H1 (cell line): Measurements from ENCODE around the gene ZNF333. TPM values are rescaled to one million over a fixed set of nuclear protein-coding genes. Genes with fewer than 3 reads are reported as not detected.

Source experiments
- CEBPB ChIP-seq: IDR thresholded peaks from 2 replicates; pipeline ENCODE4 v1.6.1; 2012; ENCODE audit warnings: low read depth, low read length
- GTF2F1 ChIP-seq: IDR thresholded peaks from 2 replicates; pipeline ENCODE4 v1.6.1; 2012; ENCODE audit warnings: low read depth, low read length, improper control_type of control experiment, borderline replicate concordance
- SRF ChIP-seq: IDR thresholded peaks from 2 replicates; pipeline ENCODE4 v1.6.1; 2011; ENCODE audit warnings: mild to moderate bottlenecking, low read depth, low read length, moderate library complexity
- TAF1 ChIP-seq: IDR thresholded peaks from 2 replicates; pipeline ENCODE4 v1.6.1; 2011; ENCODE audit warnings: mild to moderate bottlenecking, low read depth, low read length
- polyA plus RNA-seq, 7 experiments: library from polyadenylated mRNA; depleted of rRNA in 3 of 7; stranded (reverse) in 5 of 7; unstranded in 2 of 7; fragments of >200 nt in 5 of 7; fragments of 200-250 nt in 2 of 7; gene quantifications; 1 replicate in 5 of 7; 2 replicates in 1 of 7; 4 replicates in 1 of 7; pipeline versions ENCODE4 v1.2.1 to v1.2.3, GENCODE V29; 2011 to 2013; ENCODE audit warnings: missing spikeins in 2 of 7, mixed read lengths in 2 of 7
- total RNA-seq: library from RNA; stranded (reverse); fragmentation: NEBNext Ultra II Directional; extraction: Animal tissue kit (Norgen Biotek cat#: 25700); gene quantifications from 2 replicates; pipeline ENCODE4 v1.2.1, GENCODE V29; 2021

Gene ZNF333
- total and polyA plus RNA-seq, 2 of the 8 experiments (the other 6 are each of a cell fraction or from before 2014, with no cell fraction given), result 7.3 to 8.4 TPM

DNA sequence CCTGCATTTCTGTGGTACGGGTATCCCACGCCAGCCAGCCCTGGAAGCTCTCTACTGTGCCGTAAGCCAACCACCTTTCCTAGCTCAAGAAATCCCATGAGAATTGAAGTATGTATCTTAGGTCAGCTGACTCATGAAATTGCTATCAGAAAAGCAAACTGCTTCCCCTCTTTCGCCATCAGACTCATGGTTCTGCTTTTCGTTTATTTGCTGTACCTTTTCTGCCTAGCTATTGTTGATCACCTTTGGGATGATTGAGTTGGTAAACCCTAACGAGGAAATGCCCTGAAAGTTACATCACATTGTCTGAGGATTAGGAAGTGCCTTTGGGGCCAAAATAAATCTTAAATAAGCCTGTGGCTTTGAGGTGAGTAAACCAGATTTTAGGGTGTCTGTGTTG lies 15.1 kb upstream of the ZNF333 start, which contains the start of gene ADGRE3 (continued):
- no peak for TF ChIP-seq SRF
- no peak for TF ChIP-seq GTF2F1
- TF ChIP-seq TAF1, result no peak
- TF ChIP-seq CEBPB, result no peak
- TF ChIP-seq, all 59 proteins: peak for 0
